ENCODE data around the gene RRAD. TPM values are rescaled to one million over a fixed set of nuclear protein-coding genes. Genes with fewer than 3 reads are reported as not detected.

RRAD gene
- total RNA-seq, 1 experiment from 2014 or later, result 4.3 TPM

- ChIA-PET CTCF (no interaction called here), POLR2A (no interaction called here)
- Histone ChIP-seq H3K36me3 (ENCODE audit: control insufficient read depth, insufficient read depth, low read length) (peaks cover 8% of the 10 kb centered on the region; the same call in 1 of the 2 replicates), H3K27ac (ENCODE audit: low read length) (no peak overlapping the region), H3K4me3 (ENCODE audit: low read depth in 2 of 2, low read length in 2 of 2) (no peak overlapping the region), H3K27me3 (ENCODE audit: control insufficient read depth, insufficient read depth, low read length) (no peaks in the 10 kb centered on the region), H3K4me1 (ENCODE audit: control insufficient read depth, insufficient read depth, low read length) (peaks cover 3% of the 10 kb centered on the region), H3K9me3 (ENCODE audit: control insufficient read depth, insufficient read depth, low read depth, low read length) (no peaks in the 10 kb centered on the region)
- no peak for TF ChIP-seq REST (IDR thresholded peaks at IDR 0.05; ENCODE audit: insufficient read depth in 1 of 2, low read depth in 2 of 2, low read length in 1 of 2)
- TF ChIP-seq CTCF (IDR thresholded peaks at IDR 0.05), result no peak
- TF ChIP-seq SIN3A (IDR thresholded peaks at IDR 0.05; ENCODE audit: borderline replicate concordance, insufficient read depth, low read depth, low read length), result no peak
- TF ChIP-seq POLR2AphosphoS5 (IDR thresholded peaks at IDR 0.05; ENCODE audit: low read depth, low read length), result no peak
- TF ChIP-seq TCF7L2 (IDR thresholded peaks at IDR 0.05; ENCODE audit: low read depth, low read length), result no peak
- intact Hi-C loops (cut with micrococcal nuclease; ENCODE audit: unreplicated experiment) (no loop called here), in situ Hi-C loops (cut with HindIII; ENCODE audit: low pct_unique_long_range_greater_than_20kb, low sequenced_read_pairs) (no loop called here)
- DNase-seq (ENCODE audit: low read depth, low spot score), result no peak
- no peak for ATAC-seq
- no TSS peak for BruUV-seq (replicated peaks)
Measured at GRCh38 chr16:66936889-66937554, 11.7 kb upstream of the RRAD start.

GRCh38 chr16:66936462-66936861, 11.1 kb upstream of the RRAD start:
- CTCF ChIA-PET, result no interaction called here
- TF ChIP-seq TCF7L2 (IDR thresholded peaks at IDR 0.05; ENCODE audit: low read depth, low read length), result no peak
- TF ChIP-seq CTCF (IDR thresholded peaks at IDR 0.05), result no peak
- TF ChIP-seq POLR2AphosphoS5 (IDR thresholded peaks at IDR 0.05; ENCODE audit: low read depth, low read length), result no peak
- TF ChIP-seq SIN3A (IDR thresholded peaks at IDR 0.05; ENCODE audit: borderline replicate concordance, insufficient read depth, low read depth, low read length), result no peak
- ATAC-seq, result no peak
- no peak for DNase-seq (ENCODE audit: low read depth, low spot score)
- no TSS peak for BruUV-seq (replicated peaks)
- no peak overlapping the region for H3K27ac ChIP-seq (ENCODE audit: low read length)
- no peak overlapping the region for H3K4me3 ChIP-seq (ENCODE audit: low read depth in 2 of 2, low read length in 2 of 2)
- no peaks in the 10 kb centered on the region for H3K9me3 ChIP-seq (ENCODE audit: control insufficient read depth, insufficient read depth, low read depth, low read length)
- H3K27me3 ChIP-seq (ENCODE audit: control insufficient read depth, insufficient read depth, low read length), result no peaks in the 10 kb centered on the region
- POLR2A ChIA-PET, result no interaction called here
- peaks cover 3% of the 10 kb centered on the region for H3K4me1 ChIP-seq (ENCODE audit: control insufficient read depth, insufficient read depth, low read length)
- in situ Hi-C loops (cut with HindIII; ENCODE audit: low pct_unique_long_range_greater_than_20kb, low sequenced_read_pairs) (no loop called here), intact Hi-C loops (cut with micrococcal nuclease; ENCODE audit: unreplicated experiment) (no loop called here)
- peaks cover 8% of the 10 kb centered on the region; the same call in 1 of the 2 replicates for H3K36me3 ChIP-seq (ENCODE audit: control insufficient read depth, insufficient read depth, low read length)

Data from Panc1 (cell line).